ENCODE data around the gene CTBP1.

The CTBP1 gene

GRCh38 chr4:1296324-1297022 lies 47.5 kb upstream of the CTBP1 start:
- H3K36me3 ChIP-seq (replicated peaks; ENCODE audit: low read depth, low read length) = peaks cover 12% of the 10 kb centered on the region
- H3K9me3 ChIP-seq (ENCODE audit: insufficient read depth, low read length) = no peaks in the 10 kb centered on the region
- H2AFZ ChIP-seq (ENCODE audit: low read depth, low read length) = no peak overlapping the region
- no peak overlapping the region for H3K4me2 ChIP-seq (ENCODE audit: low read length)
- no peak overlapping the region for H3K27ac ChIP-seq (ENCODE audit: low read length)
- no peak overlapping the region for H3K4me3 ChIP-seq (ENCODE audit: low read length)
- H3K79me2 ChIP-seq (ENCODE audit: low read length) = peaks cover 96% of the 10 kb centered on the region
- peaks cover 11% of the 10 kb centered on the region for H3K4me1 ChIP-seq (ENCODE audit: low read length)
- TF ChIP-seq EZH2phosphoT487 (IDR thresholded peaks at IDR 0.05; ENCODE audit: low read depth) = no peak
- TF ChIP-seq CTCF (IDR thresholded peaks at IDR 0.05; ENCODE audit: low read depth, low read length) = no peak
- peaks cover 36% of the 10 kb centered on the region for H4K20me1 ChIP-seq (ENCODE audit: insufficient read depth, low read length)
- no peaks in the 10 kb centered on the region for H3K27me3 ChIP-seq (ENCODE audit: low read depth, low read length)
- H3K9ac ChIP-seq (ENCODE audit: low read length) = no peak overlapping the region

- no peak overlapping the region for H2AFZ ChIP-seq (ENCODE audit: low read depth, low read length)
- peaks cover 18% of the 10 kb centered on the region for H3K4me1 ChIP-seq (ENCODE audit: low read length)
- no peak overlapping the region for H3K4me3 ChIP-seq (ENCODE audit: low read length)
- no peak overlapping the region for H3K27ac ChIP-seq (ENCODE audit: low read length)
- peaks cover 12% of the 10 kb centered on the region for H3K36me3 ChIP-seq (replicated peaks; ENCODE audit: low read depth, low read length)
- peaks cover 96% of the 10 kb centered on the region for H3K79me2 ChIP-seq (ENCODE audit: low read length)
- H3K9me3 ChIP-seq (ENCODE audit: insufficient read depth, low read length) = no peaks in the 10 kb centered on the region
- TF ChIP-seq EZH2phosphoT487 (IDR thresholded peaks at IDR 0.05; ENCODE audit: low read depth) (no peak), CTCF (IDR thresholded peaks at IDR 0.05; ENCODE audit: low read depth, low read length) (no peak)
- no peak overlapping the region for H3K9ac ChIP-seq (ENCODE audit: low read length)
- H3K27me3 ChIP-seq (ENCODE audit: low read depth, low read length) = no peaks in the 10 kb centered on the region
- H3K4me2 ChIP-seq (ENCODE audit: low read length) = no peak overlapping the region
- H4K20me1 ChIP-seq (ENCODE audit: insufficient read depth, low read length) = peaks cover 44% of the 10 kb centered on the region
These were observed 46.6 kb upstream of the CTBP1 start for GRCh38 chr4:1295405-1296055.

DNA sequence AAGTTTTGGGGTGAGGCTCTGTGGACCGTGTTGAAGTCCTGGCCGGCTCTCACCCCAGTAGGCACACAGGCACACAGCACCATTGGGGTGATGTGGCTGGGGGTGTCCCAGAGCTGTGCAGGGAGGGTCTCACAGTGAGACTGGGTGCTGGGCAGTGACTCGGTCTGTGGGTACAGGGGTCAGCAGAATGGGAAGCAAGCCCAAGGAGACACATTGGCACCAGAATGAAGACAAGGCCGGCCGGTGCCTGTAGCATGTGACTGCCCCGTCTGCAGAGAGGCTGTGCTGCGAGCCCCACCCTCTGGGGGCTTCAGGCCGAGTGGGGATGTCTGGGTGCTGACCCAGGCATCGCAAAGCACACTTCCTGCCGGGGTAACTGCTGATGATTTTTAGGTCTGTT lies 46.0 kb upstream of the CTBP1 start:
- Histone ChIP-seq H2AFZ (ENCODE audit: low read depth, low read length) (no peak overlapping the region), H3K27me3 (ENCODE audit: low read depth, low read length) (no peaks in the 10 kb centered on the region), H3K36me3 (replicated peaks; ENCODE audit: low read depth, low read length) (peaks cover 7% of the 10 kb centered on the region), H3K4me3 (ENCODE audit: low read length) (no peak overlapping the region), H3K4me1 (ENCODE audit: low read length) (peaks cover 18% of the 10 kb centered on the region), H3K9ac (ENCODE audit: low read length) (no peak overlapping the region), H4K20me1 (ENCODE audit: insufficient read depth, low read length) (peaks cover 44% of the 10 kb centered on the region), H3K9me3 (ENCODE audit: insufficient read depth, low read length) (no peaks in the 10 kb centered on the region), H3K79me2 (ENCODE audit: low read length) (peaks cover 96% of the 10 kb centered on the region), H3K4me2 (ENCODE audit: low read length) (no peak overlapping the region), H3K27ac (ENCODE audit: low read length) (no peak overlapping the region)
- no peak for TF ChIP-seq CTCF (IDR thresholded peaks at IDR 0.05; ENCODE audit: low read depth, low read length)

DNA sequence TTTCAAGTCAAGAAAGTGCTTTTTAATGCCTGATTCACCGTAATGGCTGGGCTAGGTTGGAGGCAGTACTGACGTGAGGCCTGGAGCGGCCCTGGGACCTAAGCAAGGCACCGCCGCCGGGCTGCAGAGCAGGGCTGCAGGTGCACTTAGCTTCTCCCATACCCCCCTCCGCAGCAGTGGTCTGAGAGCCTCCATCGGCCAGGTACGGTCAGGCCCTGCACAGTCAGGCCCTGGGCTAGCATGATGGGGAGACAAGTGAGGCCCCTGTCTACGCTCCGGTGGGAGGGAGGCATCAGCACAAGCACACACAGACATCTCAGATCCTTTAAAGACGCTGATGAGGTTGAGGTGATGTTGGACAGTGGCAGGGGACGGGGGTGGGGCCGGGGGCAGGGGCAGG lies 45.5 kb upstream of the CTBP1 start:
- no peak for TF ChIP-seq EZH2phosphoT487 (IDR thresholded peaks at IDR 0.05; ENCODE audit: low read depth)
- no peak for TF ChIP-seq CTCF (IDR thresholded peaks at IDR 0.05; ENCODE audit: low read depth, low read length)
- no peak overlapping the region for H3K9ac ChIP-seq (ENCODE audit: low read length)
- H3K27ac ChIP-seq (ENCODE audit: low read length) = no peak overlapping the region
- no peaks in the 10 kb centered on the region for H3K9me3 ChIP-seq (ENCODE audit: insufficient read depth, low read length)
- peaks cover 6% of the 10 kb centered on the region for H3K36me3 ChIP-seq (replicated peaks; ENCODE audit: low read depth, low read length)
- H3K4me2 ChIP-seq (ENCODE audit: low read length) = no peak overlapping the region
- H3K4me1 ChIP-seq (ENCODE audit: low read length) = peaks cover 18% of the 10 kb centered on the region
- no peak overlapping the region for H2AFZ ChIP-seq (ENCODE audit: low read depth, low read length)
- no peaks in the 10 kb centered on the region for H3K27me3 ChIP-seq (ENCODE audit: low read depth, low read length)
- H3K79me2 ChIP-seq (ENCODE audit: low read length) = peaks cover 94% of the 10 kb centered on the region
- peaks cover 44% of the 10 kb centered on the region for H4K20me1 ChIP-seq (ENCODE audit: insufficient read depth, low read length)
- no peak overlapping the region for H3K4me3 ChIP-seq (ENCODE audit: low read length)
